Lower leg skin (tissue), 4 donors: ENCODE data around the gene RCE1. TPM values are rescaled to one million over a fixed set of nuclear protein-coding genes. Genes with fewer than 3 reads are reported as not detected.
A peak's percentile ranks its signal among the peaks of the same experiment; 100 is the strongest.
"Not testable (repeated sequence)": the region's sequence is repeated elsewhere in the genome, so short reads cannot be mapped to it uniquely, and the experiment has no call there.

Experiments used
- DNase-seq, 2 donors: peaks; one replicate each; pipeline ENCODE4 v3.0.0-alpha.2; 2019; ENCODE audit warnings: low spot score in 2 of 2
- H3K4me3 ChIP-seq: fragments of 200-600 bp; sonication (generic); 2 replicates; pipeline ENCODE4 v1.5.1; 2017; ENCODE audit warnings: mild to moderate bottlenecking, low read depth; ENCODE audit not compliant: poor library complexity, severe bottlenecking
- POLR2A ChIP-seq, 2 donors: fragments of 450-650 bp; IDR thresholded peaks; one replicate each; pipeline ENCODE4 v1.6.1; 2016 to 2017; ENCODE audit warnings: antibody characterized with exemption in 2 of 2, mild to moderate bottlenecking in 1 of 2, moderate library complexity in 1 of 2
- WGBS, 2 donors: methylation state at CpG; one replicate each; pipeline ENCODE4 v1.1.5; 2018; 5-methylcytosine and 5-hydroxymethylcytosine counted together
- intact Hi-C: fragments of 100-400 bp; cut with DNase I; formaldehyde crosslinking; loops from one replicate; pipeline ENCODE4 v1.15.0; 2023; ENCODE audit warnings: low total_unique reads
- total RNA-seq, 4 donors: library from RNA; depleted of rRNA; stranded (reverse); fragments of >200 nt; gene quantifications; one replicate each; pipeline ENCODE4 v1.1.0, GENCODE V29; 2016
- TF ChIP-seq, protein P1 (sequence below), 3 donors: fragments of 450-650 bp; IDR thresholded peaks; one replicate each; pipeline ENCODE4 v1.5.1; 2016; ENCODE audit warnings: antibody characterized with exemption in 3 of 3, mild to moderate bottlenecking in 3 of 3, moderate library complexity in 2 of 3

The RCE1 gene, protein sequence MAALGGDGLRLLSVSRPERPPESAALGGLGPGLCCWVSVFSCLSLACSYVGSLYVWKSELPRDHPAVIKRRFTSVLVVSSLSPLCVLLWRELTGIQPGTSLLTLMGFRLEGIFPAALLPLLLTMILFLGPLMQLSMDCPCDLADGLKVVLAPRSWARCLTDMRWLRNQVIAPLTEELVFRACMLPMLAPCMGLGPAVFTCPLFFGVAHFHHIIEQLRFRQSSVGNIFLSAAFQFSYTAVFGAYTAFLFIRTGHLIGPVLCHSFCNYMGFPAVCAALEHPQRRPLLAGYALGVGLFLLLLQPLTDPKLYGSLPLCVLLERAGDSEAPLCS
- total RNA-seq = 10 to 100 TPM; 23.8 to 32.8 (median 29.7) TPM

DNA sequence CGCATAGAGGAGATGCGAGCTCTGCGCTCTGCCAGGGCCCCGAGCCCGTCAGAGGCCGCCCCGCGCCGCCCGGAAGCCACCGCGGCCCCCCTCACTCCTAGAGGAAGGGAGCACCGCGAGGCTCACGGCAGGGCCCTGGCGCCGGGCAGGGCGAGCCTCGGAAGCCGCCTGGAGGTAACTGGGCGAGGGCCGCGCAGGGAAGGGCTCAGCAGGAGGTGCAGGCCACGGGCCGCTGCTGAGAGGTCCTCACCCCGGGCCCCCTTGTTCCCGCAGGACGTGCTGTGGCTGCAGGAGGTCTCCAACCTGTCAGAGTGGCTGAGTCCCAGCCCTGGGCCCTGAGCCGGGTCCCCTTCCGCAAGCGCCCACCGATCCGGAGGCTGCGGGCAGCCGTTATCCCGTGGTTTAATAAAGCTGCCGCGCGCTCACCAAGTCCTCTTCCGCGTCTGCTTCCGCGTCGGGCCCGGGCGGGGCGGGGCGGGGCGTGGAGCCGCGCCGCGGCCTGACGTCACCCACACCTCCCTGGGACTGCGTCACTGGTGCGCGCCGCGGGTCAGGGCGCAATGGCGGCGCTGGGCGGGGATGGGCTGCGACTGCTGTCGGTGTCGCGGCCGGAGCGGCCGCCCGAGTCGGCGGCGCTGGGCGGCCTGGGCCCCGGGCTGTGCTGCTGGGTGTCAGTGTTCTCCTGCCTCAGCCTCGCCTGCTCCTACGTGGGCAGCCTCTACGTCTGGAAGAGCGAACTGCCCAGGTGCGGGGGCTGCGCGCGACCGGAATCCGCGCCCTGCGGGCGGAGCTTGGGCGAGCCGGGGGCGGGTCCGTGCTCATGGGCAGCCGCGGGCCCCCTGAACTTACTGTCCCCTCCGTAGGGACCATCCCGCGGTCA is at the start of gene RCE1:
Gene RCE1, plus strand, starts transcription at position 546 of the 880 bp plus-strand sequence. Its CDS starts 15 bp downstream, at position 561.
- TF ChIP-seq POLR2A (IDR thresholded peaks at IDR 0.05) = peak in 1 of 2 donors; percentile 86
- TF ChIP-seq, protein P1, sequence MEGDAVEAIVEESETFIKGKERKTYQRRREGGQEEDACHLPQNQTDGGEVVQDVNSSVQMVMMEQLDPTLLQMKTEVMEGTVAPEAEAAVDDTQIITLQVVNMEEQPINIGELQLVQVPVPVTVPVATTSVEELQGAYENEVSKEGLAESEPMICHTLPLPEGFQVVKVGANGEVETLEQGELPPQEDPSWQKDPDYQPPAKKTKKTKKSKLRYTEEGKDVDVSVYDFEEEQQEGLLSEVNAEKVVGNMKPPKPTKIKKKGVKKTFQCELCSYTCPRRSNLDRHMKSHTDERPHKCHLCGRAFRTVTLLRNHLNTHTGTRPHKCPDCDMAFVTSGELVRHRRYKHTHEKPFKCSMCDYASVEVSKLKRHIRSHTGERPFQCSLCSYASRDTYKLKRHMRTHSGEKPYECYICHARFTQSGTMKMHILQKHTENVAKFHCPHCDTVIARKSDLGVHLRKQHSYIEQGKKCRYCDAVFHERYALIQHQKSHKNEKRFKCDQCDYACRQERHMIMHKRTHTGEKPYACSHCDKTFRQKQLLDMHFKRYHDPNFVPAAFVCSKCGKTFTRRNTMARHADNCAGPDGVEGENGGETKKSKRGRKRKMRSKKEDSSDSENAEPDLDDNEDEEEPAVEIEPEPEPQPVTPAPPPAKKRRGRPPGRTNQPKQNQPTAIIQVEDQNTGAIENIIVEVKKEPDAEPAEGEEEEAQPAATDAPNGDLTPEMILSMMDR (IDR thresholded peaks at IDR 0.05) = no peak
- DNase-seq = peak; percentile 86 to 97
- H3K4me3 ChIP-seq = peak within 1 kb of the TSS; percentile 92
- WGBS, 2 donors = 1% methylated on average over 32 of the region's 98 CpGs; no CpG with 5 or more reads in 1 of the 2 donors
- intact Hi-C loops = no loop called here

DNA sequence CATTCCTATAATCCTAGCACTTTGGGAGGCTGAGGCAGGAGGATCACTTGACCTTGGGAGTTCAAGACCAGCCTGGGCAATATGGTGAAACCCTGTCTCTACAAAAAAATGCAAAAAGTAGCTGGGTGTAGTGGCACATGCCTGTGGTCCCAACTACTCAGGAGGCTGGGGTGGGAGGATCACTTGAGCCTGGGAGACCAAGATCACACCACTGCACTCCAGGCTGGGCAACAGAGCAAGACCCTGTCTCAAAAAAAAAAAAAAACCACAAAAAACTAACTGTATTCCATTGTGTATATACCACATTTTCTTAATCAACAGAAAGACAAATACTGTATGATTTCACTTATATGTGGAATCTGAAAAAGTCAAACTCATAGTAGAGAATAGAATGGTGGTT is 43.4 kb upstream of the RCE1 start:
- intact Hi-C loops, H3K4me3 ChIP-seq, DNase-seq: not testable (repeated sequence)

DNA sequence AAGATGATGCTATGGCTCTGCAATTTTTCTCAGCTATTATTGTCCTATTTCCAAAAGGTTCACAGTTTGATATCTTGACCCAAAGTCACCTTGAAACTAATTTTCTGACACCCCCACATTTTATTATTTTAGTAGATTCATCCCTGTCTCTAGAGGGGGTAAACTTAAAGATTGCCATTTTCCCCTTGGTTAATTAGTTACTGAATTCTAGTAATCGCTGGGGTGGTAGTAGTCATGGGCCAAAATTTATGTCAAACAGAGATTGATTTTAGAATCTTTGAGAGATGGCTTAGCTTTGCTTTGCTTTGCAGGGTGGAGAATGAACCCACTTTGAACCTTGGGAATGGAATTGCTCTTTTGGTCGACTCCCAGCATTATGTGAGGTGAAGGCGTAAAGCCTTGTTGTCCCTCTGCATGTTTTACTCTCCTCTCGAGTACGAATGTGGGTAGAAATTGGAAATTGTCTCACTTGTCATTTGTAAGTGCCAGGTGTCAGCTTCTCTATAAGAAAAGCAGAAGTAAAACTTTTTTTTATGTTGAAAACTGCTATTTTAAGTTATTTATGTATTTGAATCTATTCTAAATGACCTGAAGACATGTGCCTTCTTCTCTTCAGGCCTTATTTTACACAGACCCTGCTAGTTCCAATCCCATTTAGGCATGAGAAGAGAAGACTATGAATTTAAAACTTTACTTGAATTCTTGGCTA is 42.4 kb upstream of the RCE1 start:
- 87 to 92% methylated on average over 5 of the region's 5 CpGs for WGBS, 2 donors
- DNase-seq = no peak
- no peak overlapping the region for H3K4me3 ChIP-seq
- TF ChIP-seq POLR2A (IDR thresholded peaks at IDR 0.05) = no peak
- TF ChIP-seq, protein P1 (IDR thresholded peaks at IDR 0.05) = no peak
- intact Hi-C loops = no loop called here

DNA sequence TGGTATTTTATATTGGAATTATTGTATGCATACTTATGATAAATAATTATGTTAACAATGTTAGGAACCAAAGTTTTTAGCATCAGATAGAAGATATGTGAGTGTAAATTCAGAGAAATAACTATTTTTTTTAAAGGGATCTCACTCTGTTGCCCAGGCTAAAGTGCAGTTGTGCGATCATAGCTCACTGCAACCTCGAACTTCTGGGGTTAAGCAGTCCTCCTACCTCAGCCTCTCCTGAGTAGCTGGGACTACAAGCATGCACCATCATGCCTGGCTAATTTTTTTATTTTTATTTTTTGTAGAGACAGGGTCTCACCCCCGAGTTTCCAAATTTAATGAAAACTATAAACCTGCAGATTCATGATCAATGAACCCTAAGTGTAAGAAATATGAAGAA is 33.6 kb upstream of the RCE1 start:
- intact Hi-C loops = no loop called here
- 94% methylated on average over 3 of the region's 3 CpGs for WGBS, 2 donors

DNA sequence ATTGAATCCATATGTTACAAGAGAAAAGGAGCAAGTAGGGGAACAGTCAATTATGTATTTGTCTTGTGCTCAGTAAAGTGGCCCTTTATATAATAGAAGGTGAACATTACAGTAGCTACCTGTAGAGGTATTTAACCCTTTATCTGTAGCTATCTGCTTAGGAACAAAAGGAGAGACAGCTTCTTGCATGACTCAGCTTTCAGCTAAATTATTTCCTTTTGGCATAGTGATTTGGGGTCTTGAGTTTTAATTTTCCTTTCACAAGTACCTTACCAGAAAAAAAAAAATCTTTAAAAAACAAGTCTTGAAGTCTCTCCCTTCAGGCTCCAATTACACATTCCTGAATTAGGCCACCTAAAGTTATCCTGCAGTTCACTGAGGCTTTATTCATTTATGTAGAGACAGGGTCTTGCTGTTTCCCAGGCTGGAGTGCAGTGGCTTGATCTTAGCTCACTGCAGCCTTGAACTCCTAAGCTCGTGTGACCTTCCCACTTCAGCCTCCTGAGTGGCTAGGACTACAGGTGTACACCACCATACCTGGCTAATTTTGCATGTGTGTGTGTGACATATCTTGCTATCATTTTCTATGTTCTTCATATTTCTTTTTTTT is 32.6 kb upstream of the RCE1 start:
- no peak overlapping the region for H3K4me3 ChIP-seq
- intact Hi-C loops = no loop called here
- no peak for DNase-seq
- TF ChIP-seq POLR2A (IDR thresholded peaks at IDR 0.05) = no peak
- TF ChIP-seq, protein P1 (IDR thresholded peaks at IDR 0.05) = no peak
- 94 to 97% methylated on average over 1 of the region's 1 CpG for WGBS, 2 donors

More for the DNA sequence above, 33.6 kb upstream of the RCE1 start:
- no peak for TF ChIP-seq POLR2A (IDR thresholded peaks at IDR 0.05)
- TF ChIP-seq, protein P1 (IDR thresholded peaks at IDR 0.05) = no peak
- H3K4me3 ChIP-seq = no peak overlapping the region
- DNase-seq = no peak
